ENCODE measurements around the gene SYMPK.

The SYMPK gene

GRCh38 chr19:45852983-45853382, 10.0 kb downstream of the SYMPK start:
- TF ChIP-seq CTCF (IDR thresholded peaks at IDR 0.05) = no peak

- TF ChIP-seq CTCF (IDR thresholded peaks at IDR 0.05) = no peak
Observed at GRCh38 chr19:45852145-45852750, 10.7 kb downstream of the SYMPK start.

GRCh38 chr19:45848922-45849321, 14.0 kb downstream of the SYMPK start:
- TF ChIP-seq CTCF (IDR thresholded peaks at IDR 0.05) = no peak

- no peak for TF ChIP-seq CTCF (IDR thresholded peaks at IDR 0.05)
Observed at GRCh38 chr19:45847663-45848062, 15.3 kb downstream of the SYMPK start.

- no peak for TF ChIP-seq CTCF (IDR thresholded peaks at IDR 0.05)
Observed at GRCh38 chr19:45842198-45842597, 20.7 kb downstream of the SYMPK start.

- TF ChIP-seq CTCF (IDR thresholded peaks at IDR 0.05) = no peak
Observed at GRCh38 chr19:45834970-45835369, 28.0 kb downstream of the SYMPK start.

GRCh38 chr19:45828945-45829344, 34.0 kb downstream of the SYMPK start:
- TF ChIP-seq CTCF (IDR thresholded peaks at IDR 0.05) = no peak

GRCh38 chr19:45828523-45828922, 34.4 kb downstream of the SYMPK start:
- TF ChIP-seq CTCF (IDR thresholded peaks at IDR 0.05) = no peak
